Stimulated activated CD8-positive, alpha-beta memory T cell treated with anti-CD3 and anti-CD28 coated beads, Interleukin-12 subunit alpha, Interleukin-12 subunit beta, amount 100 ng/mL, for 4 hours (primary cell): ENCODE results near the gene GSN.

Source experiments
- DNase-seq: peaks from one replicate; pipeline ENCODE4 v3.0.0-alpha.2; 2020; ENCODE audit warnings: low read depth

Gene GSN

GRCh38 chr9:121323449-121324151 lies 55.6 kb downstream of the GSN start:
- DNase-seq: no peak

GRCh38 chr9:121324316-121324715 lies 56.4 kb downstream of the GSN start:
- DNase-seq: no peak

- DNase-seq: no peak
Measured at GRCh38 chr9:121324755-121325154, 56.8 kb downstream of the GSN start.

DNA sequence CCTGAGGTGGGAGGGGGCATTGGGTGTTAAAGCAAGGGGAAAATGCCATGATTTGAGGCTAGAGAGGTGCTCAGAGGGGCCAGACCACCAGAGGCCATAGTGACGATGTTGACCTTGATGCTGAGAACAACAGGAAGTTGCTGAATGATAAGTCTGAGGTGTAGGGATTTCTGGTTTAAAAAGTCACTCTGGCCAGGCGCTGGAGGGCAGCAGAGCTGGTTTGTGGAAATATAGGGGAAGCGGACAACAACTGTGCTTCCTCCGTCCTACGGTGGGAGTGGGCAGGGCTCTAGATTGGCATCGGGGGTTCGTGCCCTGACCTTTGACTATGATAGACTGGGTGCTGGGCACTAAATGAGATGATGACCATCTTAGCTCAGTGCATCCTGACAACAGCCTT lies 57.4 kb downstream of the GSN start:
- DNase-seq: no peak

- DNase-seq: no peak
Measured at GRCh38 chr9:121326130-121326838, 58.3 kb downstream of the GSN start.

- no peak for DNase-seq
Measured at GRCh38 chr9:121326901-121327613, 59.1 kb downstream of the GSN start.

GRCh38 chr9:121328476-121328875 lies 60.5 kb downstream of the GSN start:
- no peak for DNase-seq

DNA sequence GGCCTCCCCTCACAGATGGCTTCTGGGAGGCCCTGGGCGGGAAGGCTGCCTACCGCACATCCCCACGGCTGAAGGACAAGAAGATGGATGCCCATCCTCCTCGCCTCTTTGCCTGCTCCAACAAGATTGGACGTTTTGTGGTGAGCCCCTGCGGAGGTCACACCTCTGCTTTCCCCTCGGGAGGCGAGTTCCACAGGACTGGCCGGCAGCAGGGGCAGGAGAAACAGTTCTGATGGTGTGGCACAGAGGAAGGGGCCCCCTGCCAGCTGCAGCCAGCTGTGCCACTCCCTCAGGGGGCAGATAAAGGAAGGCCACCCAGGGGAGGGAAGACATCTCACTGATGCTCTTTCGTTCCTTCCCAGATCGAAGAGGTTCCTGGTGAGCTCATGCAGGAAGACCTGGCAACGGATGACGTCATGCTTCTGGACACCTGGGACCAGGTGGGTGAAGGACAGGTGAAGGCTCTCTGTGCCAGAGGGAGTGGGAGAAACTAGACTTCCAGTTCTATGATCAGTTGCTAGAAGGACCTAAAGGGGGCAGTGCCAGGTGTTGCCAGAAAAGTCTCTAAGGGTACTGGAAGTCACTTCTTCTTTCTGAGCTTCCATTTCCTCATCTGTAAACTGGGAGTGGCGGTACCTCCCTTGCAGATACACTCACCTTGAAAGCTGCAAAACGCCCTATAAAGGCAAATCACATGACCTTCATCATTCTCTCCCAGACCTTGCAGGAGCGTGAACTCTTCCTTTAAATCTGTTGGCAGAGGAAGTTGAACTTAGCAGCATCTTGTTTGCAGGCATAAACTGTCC lies 61.1 kb downstream of the GSN start:
- no peak for DNase-seq

GRCh38 chr9:121331549-121331948 lies 63.6 kb downstream of the GSN start:
- no peak for DNase-seq

GRCh38 chr9:121331992-121332685 lies 64.2 kb downstream of the GSN start:
- no peak for DNase-seq

DNA sequence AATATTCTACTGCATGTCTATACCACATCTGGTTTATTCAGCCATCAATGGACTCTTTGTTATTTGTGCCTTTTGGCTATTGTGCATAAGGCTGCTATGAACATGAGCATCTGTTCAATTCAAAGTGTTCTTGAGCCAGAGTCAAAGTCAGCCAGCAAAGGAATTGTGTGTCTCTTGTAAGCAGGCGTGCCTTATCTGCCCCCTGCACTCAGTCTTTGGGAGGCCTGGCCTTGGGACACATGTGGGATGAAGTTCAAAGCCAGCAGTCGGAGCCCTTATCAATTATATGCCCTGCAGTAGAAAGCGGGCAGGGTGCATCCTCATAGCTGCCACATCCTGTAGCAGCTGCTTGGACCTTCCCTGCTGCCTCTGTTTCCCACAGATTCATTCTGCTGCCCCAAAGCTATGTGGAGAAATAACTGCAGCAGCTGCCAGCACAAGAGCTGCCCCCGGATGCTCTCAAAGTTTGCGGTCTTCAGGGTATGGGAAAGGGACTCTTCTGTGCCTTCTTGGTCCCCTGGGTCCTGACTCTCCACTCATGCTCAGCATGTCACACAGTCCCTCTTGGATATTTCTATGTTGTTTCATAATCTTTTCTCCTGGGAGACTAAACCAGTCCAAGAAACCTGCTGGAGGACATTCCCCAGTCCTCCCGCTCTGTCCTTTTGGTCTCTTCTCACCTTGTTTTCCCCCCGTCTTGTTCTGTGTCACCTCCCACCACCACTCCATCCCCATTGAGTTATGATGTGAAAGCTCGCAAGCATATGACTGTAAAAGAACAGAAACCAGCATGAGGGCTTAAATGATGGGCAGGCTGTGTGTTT lies 66.2 kb downstream of the GSN start:
- DNase-seq: no peak

GRCh38 chr9:121336665-121337064 lies 68.7 kb downstream of the GSN start:
- no peak for DNase-seq

DNA sequence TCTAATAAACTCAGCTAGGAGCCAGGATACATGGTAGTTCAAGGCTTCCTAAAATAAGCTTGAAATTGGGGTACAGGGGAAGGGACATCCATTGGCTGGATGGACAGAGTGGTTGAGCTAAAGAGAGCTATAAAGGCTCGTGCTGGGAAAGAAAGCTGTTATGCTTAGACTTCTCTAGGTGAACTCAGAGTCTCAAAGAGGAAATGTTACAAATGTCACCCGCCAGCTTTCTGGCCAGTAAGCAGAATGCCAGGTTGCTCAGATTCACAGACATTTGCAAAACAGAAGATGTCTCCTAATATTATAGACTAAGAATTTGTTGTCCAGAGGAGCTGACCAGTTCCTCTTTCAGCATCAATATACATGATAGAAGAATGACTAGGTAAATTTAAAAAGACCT lies 71.5 kb downstream of the GSN start:
- DNase-seq: no peak

DNA sequence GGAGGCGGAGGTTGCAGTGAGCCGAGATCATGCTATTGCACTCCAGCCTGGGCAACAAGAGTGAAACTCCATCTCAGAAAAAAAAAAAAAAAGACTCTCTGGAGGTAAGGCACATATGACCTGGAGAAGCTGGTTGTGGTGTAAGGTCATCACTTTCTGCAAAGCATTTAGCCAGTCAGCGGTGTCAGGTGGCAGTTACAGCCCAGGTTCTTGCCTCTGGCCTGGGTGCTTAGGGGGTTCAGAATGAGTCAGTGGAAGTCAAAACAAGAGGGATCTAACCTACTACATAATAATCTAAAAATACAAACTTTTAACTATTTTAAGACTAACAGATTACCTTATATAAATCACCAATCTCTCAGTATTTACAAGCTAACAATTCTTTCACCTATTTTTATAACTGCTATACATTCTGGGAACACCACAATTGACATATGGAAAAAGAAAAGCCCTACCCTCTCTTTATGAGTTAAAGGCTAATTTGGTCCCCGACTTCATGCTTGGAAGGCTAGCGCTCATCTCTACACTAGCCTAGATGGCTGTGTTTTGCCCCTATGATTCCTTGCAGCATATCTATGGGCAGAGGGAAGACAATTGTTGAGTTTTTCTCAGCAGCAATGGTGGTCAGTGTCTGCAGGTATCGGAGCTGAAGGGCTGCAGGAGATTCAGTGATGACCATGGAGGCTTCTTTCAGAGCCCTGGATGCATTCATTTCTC lies 72.9 kb downstream of the GSN start:
- DNase-seq: no peak

DNA sequence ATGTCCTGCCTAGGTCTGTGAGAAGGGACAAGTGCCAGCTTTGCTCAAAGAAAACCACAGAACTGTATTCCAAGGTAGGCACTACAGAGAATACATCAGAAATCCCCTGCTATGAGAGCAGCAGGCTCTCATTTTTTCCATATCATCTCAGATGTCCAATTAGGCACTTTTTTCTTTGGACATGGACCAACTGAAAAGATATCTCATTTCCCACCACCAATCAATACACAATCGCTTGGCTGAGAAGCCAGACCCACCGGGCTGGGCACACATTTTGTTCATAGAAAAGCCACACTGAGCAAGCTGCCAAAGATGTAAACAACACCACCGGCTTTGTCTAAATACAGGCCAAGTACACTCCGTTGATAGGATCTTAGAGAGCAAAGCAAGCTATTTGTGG lies 76.2 kb downstream of the GSN start:
- no peak for DNase-seq

- no peak for DNase-seq
Measured at GRCh38 chr9:121345070-121345469, 77.1 kb downstream of the GSN start.

- no peak for DNase-seq
Measured at GRCh38 chr9:121348221-121348620, 80.3 kb downstream of the GSN start.

DNA sequence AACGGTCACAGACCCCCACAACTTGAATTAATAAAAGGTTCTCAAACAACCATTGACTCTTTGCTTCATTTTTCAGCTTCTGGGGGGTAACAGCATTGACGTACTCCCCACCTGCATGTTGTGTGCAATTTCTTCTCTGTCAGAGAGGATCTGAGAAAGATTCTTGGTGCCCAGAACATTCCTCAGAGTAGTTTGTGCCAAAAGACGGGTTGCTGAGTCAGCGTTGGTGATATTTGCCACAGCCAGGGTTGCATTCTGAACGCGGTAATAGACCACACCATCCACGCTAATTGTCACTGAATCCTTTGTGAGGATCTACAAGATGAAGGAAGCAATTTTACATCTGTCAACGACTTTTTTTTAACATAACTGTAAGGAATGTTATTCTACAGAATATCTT lies 81.0 kb downstream of the GSN start:
- no peak for DNase-seq

GRCh38 chr9:121350036-121350435 lies 82.1 kb downstream of the GSN start:
- no peak for DNase-seq

- no peak for DNase-seq
Measured at GRCh38 chr9:121350993-121351561, 83.1 kb downstream of the GSN start.
